Dedifferentiated amniotic fluid mesenchymal stem cell (primary cell): Measurements from ENCODE around the gene NUP107.
A peak's percentile ranks its signal among the peaks of the same experiment; 100 is the strongest.
"Not testable (repeated sequence)": the region's sequence is repeated elsewhere in the genome, so short reads cannot be mapped to it uniquely, and the experiment has no call there.

Source experiments
- DNase-seq: peaks from one replicate; pipeline ENCODE4 v3.0.0-alpha.2; 2016; ENCODE audit errors: extremely low spot score

NUP107 gene

GRCh38 chr12:68686595-68687521 lies at the start of gene NUP107:
Gene NUP107 (plus strand): TSS chr12:68686978. CDS start chr12:68687066, 88 bp downstream.
- DNase-seq = peak; percentile 99

DNA sequence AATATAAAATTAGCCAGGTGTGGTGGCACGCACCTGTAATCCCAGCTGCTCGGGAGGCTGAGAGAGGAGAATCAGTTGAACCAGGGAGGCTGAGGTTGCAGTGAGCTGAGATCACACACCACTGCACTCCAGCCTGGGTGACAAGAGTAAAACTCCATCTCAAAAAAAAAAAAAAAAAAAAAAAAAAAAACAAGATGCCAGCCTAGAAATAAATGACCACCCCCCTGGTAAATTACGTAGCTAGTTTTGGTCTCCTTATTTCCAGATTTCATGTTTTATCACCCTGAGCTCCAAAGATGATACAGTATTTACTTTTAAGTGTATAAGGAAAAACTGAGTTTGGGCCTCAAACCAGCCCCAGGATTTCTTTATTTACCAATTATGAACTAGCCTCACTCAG lies 49.3 kb upstream of the NUP107 start:
- DNase-seq = not testable (repeated sequence)

GRCh38 chr12:68638171-68638570 lies 48.6 kb upstream of the NUP107 start:
- no peak for DNase-seq

DNA sequence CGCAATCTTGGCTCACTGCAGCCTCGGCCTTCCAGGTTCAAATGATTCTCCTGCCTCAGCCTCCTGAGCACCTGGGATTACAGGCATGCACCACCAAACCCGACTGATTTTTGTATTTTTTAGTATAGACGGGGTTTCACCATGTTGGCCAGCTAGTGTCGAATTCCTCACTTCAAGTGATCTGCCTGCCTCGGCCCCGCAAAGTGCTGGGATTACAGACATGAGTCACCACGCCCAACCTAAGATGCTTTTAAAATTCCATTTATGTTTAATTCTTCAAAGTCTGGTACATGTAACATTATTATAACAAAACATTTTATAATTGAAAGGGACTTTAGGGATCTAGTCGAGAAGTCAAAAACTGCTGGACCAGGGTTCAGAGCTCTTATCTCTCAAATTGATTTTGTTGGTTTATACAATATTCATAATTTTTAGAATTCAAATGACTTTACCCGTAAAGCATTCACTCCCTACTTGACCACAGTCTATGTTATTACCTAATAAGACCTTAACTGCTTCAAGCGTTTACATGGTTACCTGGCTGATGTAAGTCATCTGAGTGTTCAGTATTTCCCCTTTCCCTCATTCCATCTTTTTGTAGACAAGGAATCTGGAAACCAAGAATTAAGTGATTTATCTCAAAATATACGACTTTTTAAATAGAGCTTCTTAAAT lies 47.9 kb upstream of the NUP107 start:
- no peak for DNase-seq

- DNase-seq = no peak
These were observed 47.4 kb upstream of the NUP107 start for GRCh38 chr12:68639396-68639767.

GRCh38 chr12:68641138-68641537 lies 45.6 kb upstream of the NUP107 start:
- DNase-seq = no peak

DNA sequence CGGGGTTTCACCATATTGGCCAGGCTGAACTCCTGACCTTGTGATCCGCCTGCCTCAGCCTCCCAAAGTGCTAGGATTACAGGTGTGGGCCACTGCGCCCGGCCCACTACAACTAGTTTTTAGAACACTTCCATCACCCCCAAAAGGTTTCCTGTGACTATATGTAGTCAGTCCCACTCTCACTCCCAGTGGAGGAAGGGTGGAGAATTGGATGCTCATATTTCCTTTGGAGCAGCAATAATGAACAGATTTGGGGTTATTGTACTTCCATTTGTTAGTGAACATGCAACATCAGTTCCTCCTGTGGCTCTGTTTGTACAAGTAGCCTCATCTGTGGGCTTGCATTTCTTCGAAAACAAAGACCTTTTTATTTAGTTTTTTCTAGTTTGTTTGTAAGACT lies 40.3 kb upstream of the NUP107 start:
- DNase-seq = no peak

DNA sequence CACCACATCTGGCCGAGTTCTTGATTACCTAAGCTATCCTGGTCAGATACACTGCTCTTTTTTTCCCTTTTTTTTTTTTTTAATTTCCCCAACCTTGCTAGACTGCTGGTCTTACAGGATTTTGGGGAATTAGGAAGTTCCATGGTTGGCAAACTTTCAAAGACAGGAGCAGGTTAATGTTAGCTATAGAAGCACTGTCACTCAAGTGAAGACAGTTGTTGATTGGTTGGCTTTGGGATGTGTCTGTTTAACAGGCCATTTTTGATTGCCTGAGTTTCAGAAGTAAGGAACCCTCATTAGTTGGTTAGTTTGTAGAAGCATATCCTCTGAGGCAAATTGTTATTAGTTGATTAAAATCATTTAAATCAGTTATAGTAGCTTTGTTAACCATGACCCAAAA lies 39.3 kb upstream of the NUP107 start:
- no peak for DNase-seq

DNA sequence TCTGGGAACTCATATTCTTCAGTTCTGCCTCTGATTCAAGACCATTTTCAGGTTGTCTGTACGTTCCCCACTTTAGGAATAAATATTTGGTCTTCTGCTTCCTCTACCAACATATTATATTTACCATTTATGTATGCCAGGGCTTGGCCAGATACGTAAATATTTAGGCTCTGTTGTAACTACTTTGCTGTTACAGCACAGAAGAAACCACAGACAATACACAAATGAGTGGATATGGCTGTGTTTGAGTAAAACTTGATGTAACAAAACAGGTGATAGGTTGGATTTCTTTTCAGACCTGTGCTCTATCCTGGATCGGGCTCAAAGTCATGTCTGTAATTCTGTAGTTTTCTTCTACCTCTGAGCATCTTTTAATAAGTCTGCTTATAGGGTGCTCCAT lies 38.6 kb upstream of the NUP107 start:
- DNase-seq = no peak

GRCh38 chr12:68665016-68665569 lies 21.7 kb upstream of the NUP107 start:
- DNase-seq = no peak

DNA sequence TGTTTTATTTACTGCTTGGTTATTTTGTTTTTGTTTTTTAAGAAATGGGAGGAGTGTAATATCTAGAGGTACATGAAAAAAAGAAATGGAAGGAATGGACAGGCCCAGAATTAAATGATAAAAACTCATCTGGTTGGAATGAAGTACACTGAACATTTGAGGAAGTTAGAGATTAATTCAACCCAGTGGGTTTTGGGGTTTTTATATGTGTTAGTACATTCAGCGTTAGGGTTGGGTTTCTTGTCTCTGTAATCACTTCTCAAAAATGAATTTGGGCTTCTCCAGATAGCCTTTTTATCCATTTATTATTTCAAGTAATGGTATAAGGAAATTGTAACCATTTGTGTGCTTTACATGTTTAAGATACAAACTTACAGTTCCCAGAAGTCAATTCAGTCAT lies 19.5 kb upstream of the NUP107 start:
- no peak for DNase-seq

DNA sequence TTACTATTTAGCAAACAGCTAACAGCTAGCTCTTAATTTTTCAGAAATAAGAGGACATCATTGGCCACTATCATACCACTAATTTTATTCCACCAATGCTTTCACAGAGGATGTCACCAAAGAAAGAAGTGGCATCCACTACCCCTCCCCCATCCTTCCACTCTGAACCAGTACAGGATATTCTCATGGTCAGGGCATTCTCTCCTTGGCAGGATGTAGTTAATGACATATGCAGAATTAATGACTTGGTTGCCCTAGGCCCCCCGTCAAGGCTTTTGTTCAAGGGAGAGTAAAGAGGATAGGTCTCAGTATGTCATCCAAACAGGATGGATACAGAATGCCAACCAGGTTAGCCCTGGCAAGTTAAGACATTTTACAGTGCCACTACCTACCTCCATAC lies 18.9 kb upstream of the NUP107 start:
- DNase-seq = no peak

- DNase-seq = no peak
These were observed 15.6 kb upstream of the NUP107 start for GRCh38 chr12:68671179-68671578.

GRCh38 chr12:68673788-68674187 lies 13.0 kb upstream of the NUP107 start:
- DNase-seq = peak; percentile 0

DNA sequence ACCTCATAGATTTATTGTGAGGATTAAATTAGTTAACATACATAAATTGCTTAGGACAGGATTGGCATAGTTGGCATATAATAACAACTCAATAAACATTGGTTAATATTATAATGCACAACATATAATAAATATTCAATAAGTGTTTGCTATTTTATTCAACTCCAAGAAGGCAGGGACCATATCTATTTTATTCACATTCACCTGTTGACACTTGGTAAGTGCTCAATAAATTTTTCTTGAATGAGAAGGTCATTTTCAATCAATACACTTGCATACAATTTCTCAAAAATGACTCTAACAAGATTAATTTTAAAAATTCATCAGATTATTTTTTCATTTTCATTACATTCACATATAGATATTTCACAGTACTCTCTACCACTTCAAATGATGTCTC lies 12.4 kb upstream of the NUP107 start:
- DNase-seq = no peak

DNA sequence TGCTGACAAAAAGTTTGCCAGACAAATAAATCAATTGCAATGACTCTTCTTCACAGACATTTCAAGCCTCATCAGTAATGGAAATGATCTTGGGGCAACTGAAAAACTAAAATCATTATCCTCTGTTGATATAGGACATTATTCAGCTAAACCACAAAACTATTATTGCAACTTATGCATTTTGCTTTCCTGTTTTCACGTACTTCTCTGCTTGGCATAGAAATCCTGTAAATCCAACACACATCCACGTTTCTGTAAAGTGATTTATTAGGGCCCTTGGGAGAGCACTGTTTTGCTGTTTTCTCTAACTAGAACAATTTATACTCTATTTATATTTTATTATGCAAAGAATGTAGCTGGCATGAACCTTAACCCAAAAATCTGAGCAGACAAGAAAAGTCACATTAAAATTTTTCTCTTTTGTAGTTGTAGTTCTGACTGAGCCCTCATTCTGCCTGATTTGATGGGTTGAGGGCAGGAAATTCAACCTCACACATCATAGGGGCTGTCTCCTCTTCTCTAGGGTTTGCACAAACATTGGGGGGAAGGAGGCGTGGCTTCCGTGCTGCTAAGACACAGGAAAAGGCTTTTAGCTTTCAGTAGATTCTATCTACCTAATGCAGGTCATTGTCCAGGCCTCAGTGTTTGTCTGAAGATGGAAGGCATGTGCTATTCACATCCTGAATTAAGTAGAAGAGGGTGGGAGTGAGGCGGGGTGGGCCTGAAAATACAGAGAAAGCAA lies 11.5 kb upstream of the NUP107 start:
- peak; percentile 13 for DNase-seq

DNA sequence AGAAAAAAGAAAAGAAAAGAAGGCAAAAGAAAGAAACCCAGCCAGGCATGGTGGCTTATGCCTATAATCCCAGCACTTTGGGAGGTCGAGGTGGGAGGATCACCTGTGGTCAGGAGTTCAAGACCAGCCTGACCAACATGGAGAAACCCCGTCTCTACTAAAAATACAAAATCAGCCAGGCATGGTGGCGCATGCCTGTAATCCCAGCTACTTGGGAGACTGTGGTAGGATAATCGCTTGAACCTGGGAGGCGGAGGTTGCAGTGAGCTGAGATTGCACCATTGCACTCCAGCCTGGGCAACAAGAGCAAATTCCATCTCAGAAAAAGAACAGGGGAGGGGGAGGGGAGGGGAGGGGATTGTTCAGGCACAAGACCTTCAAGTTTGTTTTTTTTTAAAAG lies 9.9 kb upstream of the NUP107 start:
- DNase-seq = not testable (repeated sequence)

DNA sequence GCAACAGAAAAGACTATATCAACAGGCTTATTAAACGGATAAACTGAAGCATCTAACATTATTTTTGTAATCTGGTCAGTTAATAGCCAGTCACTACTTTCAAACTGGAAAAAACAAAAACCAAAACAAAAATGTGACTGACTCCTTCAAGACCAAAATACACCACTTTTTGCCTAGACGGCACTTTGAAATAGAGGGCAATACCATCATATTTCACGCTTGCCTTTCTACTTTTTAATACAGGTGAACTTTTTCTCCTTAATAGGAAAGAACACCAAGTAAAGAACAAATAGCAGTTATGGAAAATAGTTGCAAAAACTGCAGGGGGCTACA lies 550 bp upstream of the NUP107 start:
- DNase-seq = no peak

DNA sequence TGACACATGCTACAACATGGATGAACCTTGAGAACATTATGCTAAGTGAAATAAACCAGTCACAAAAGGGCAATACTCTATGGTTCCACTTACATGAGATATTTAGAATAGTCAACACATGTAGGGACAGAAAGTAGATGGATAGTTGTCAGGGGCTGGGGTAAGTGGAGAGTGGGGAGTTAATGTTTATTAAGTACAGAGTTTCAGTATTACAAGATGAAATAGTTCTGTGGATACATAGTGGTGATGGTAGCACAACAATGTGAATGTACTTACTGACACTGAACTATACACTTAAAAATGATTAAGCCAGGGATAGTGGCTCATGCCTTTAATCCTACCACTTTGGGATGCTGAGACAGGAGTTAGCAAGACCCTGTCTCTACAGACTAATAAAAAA lies 8.7 kb downstream of the NUP107 start:
- no peak for DNase-seq

DNA sequence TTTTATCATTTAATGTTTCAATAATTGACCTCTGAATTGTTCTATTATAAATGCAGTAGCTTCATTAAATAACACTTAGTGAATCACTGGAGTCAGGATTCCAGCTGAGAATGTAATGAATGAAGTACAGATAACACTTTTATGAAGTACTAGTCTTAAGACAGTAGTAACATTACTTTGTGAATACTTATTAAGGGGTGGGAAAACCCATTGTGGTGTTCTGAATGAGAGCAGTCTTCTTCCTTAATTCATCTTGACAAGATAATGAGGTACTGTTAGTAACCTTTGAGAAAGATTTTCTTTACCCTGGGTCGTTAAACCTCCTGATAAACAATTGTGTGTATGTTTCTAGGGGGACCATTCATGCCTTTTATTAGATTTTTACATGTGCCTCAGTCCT lies 12.7 kb downstream of the NUP107 start:
- no peak for DNase-seq

DNA sequence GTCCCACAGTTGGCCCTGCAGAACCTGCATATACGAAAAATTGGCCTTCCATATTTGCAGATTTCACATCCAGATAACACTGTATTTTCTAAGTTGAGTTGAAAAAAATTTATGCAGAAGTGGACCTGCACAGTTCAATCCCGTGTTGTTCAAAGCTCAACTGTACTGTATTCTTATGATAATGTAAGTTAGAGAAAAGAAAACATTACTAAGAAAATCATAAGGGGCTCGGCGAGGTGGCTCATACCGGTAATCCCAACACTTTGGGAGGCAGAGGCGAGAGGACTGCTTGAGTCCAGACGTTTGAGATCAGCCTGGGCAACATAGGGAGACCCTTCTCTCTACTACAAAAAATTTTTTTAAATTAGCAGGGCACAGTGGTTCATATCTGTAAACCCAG lies 41.0 kb downstream of the NUP107 start:
- no peak for DNase-seq

- peak; percentile 61 for DNase-seq
These were observed 46.9 kb downstream of the NUP107 start for GRCh38 chr12:68733661-68734071.
